NK-92 treated with Interleukin-12 subunit alpha and Interleukin-12 subunit beta, amount 100 ng/mL, for 24 hours (cell line): ENCODE data around the gene PMAIP1.
"Not testable (repeated sequence)": the region's sequence is repeated elsewhere in the genome, so short reads cannot be mapped to it uniquely, and the experiment has no call there.

Experiments used
- DNase-seq: peaks from one replicate; lab custom pipeline; 2025; lab: John Stamatoyannopoulos, UW

The PMAIP1 gene

DNA sequence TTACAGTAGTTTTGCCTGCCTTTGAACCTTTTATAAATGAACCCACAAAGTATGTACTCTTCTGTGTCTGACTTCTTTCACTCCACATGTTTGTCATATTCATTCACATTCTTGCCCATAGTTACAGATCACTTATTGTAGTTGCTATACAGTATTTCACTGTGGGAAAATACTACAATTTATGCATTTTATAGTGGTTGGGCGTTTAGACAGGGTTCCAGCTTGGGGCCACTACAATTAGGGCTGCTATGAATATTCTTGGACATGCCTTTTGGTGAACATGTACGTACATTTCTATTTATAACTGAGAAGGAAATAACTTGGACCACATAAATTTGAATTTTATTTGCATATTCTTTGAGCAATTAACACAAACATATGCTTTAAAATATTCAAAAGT lies 15.4 kb upstream of the PMAIP1 start:
- DNase-seq, result no peak

DNA sequence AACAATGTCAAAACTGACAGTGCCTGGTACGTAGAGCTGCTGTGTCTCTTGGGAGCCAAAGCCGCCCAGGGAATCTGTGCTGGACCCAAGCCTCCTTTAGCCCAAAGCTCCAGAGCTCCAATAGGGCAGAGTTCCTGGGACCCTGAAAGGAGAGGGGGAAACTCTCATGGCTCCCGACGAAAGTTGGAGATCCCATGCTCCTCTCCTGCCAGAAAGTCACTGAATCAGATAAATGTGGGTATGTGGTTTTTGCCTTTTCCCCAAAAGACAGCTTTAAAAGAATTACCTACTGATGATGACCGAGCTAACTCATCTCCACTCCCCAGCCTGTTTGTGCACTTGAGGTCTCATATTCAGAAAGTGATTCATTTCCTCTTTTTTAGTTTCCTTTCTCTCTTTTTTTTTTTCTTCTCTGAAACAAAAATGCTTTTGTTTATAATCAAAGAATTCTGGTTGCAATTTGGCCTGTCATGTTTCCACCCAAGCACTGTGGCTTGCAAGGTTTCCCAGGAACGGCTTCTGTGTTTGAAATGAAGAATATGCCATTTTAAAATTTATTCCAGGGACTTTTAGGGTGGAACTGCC lies 14.1 kb upstream of the PMAIP1 start:
- no peak for DNase-seq

GRCh38 chr18:59886399-59886798 lies 13.4 kb upstream of the PMAIP1 start:
- not testable (repeated sequence) for DNase-seq

DNA sequence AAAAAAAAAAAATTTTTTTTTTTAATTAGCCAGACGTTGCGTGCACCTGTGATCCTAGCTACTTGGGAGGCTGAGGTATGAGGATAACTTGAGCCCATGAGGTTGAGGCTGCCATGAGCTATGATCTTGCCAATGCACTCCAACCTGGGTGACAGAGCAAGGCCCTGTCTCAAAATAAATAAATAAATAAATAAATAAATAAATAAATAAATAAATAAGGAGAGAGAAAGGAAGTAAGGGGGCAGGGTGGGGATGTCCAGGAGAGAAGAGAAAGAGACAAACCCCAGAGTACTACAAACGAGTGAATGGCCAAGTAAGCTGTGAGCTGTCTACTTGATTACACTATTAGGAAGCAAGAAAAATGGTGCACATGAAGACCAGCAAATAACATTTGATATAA lies 7.7 kb upstream of the PMAIP1 start:
- DNase-seq, result no peak

DNA sequence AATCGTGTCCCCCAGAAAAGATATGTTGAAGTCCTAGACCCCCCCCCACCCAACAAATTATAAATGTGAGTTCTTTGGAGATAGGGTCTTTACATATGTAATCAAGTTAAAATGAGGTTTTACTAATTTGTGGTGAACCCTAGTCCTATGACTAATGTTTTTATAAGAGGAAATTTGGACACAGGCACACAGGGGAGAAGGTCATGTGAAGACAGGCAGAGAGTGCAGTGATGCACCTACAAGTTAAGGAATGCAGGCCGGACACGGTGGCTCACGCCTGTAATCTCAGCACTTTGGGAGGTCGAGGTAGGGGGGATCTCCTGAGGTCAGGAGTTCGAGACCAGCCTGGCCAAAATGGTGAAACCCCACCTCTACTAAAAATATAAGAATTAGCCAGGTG lies 5.8 kb upstream of the PMAIP1 start:
- DNase-seq, result no peak

- no peak for DNase-seq
These were observed 2.4 kb upstream of the PMAIP1 start for GRCh38 chr18:59897321-59897954.

DNA sequence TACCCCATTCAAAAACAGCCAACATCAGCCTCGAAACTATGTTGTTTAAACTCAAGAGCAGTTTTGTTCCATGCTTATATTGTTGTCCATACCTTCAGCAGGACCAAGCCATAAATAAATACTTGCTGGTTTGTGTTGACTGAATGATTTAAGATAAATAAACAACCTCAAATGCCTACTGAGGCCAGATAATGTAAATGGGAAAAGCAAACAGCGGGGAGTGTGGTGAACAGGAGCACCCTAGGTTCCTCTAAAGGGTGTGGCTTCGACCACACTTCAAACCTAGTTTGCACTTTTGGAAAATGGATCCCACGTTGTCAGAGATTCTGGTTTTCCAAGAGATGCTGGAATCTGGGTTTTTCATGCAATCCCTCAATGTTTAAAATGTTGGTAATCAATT lies 1.7 kb upstream of the PMAIP1 start:
- DNase-seq, result no peak

DNA sequence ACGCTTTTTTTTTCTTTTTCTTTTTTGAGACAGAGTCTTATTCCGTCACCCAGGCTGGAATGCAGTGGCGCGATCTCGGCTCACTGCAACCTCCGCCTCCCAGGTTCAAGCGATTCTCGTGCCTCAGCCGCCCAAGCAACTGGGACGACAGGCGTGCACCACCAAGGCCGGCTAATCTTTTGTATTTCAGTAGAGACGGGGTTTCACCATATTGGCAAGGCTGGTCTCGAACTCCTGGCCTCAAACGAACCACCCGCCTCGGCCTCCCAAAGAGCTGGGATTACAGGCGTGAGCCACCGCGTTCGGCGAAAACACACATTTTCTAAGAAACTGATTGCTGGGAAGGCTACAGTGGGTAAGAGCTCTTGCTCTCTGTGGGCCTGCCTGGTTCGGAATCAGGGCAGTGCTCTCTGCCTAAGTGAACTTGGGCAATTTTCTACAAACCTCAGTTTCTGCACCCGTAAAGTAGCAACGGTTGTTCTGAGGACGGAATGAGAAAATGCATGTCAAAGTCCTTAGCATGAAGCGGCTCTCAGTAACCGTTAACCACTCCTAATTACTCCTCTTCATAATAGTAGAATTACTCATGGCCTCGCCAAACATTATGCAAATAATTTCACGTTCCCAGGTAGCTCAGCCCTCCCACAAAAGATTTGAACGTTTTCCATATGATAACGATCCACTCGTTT lies 1.0 kb upstream of the PMAIP1 start:
- DNase-seq, result no peak

DNA sequence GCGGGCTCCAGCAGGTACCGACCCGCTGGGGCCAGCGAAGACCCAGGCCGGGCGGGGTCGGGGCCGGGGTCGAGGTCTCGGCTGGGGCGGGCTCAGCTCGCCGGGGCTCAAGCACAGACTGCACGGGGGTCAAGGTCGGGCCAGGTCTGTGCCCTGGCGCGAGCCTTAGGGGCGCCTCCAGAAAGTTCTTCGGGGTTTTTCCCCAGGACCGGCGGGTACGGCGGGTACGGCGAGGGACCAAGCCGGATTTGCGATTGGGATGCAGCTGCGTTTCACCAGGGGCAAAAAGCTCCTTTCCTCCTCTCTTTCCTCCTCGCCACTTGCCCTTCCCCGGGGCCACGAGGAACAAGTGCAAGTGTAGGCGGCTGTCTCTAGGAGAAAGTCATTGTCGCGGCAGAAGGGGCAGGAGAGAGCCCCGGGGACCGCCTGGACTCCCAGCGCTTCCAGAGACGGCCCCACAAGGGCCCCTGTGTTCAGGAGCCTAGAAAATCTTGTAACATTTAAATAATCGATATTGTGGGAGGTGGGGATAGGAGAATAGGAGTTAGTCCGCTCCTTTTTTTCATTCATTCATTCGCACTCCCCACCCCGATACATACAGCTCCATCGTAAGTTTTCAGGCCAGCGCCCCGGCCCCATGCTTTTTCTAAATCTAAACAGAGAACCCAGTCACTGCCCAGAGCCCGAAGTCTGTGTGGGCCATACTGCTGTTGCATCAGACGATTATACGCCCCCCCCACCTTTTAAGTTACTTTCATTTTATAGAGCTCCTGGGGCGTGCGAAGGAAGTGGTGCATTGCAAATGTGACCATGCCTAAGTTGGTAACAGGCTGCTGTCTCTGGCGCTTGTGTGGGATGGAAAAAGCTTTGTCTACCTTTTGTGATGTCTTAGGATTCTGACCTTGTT lies 679 bp downstream of the PMAIP1 start:
- peak; percentile 44 for DNase-seq

GRCh38 chr18:59902131-59902992 lies 2.6 kb downstream of the PMAIP1 start:
- no peak for DNase-seq

- DNase-seq, result no peak
These were observed 3.3 kb downstream of the PMAIP1 start for GRCh38 chr18:59902993-59903610.

GRCh38 chr18:59904011-59904601 lies 4.3 kb downstream of the PMAIP1 start:
- no peak for DNase-seq

DNA sequence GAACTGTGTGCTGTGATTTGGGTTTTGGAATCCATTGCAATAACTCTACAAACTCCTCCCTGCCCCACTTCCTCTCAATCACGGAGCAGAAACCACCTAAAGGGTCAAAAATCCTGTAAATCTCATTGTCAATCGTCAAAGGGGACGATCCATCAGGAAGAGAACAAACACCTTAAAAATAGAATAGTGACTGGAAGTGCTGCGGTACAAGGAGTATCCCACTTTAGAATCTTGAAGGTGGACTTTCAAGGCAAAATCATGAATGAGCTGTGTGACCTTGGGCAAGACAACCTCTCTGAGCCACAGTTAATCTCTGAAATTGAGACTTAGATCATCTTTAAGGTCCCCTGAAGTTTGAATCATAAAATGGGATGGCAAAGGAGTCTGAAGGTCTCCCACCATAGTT lies 5.9 kb downstream of the PMAIP1 start:
- DNase-seq, result no peak

DNA sequence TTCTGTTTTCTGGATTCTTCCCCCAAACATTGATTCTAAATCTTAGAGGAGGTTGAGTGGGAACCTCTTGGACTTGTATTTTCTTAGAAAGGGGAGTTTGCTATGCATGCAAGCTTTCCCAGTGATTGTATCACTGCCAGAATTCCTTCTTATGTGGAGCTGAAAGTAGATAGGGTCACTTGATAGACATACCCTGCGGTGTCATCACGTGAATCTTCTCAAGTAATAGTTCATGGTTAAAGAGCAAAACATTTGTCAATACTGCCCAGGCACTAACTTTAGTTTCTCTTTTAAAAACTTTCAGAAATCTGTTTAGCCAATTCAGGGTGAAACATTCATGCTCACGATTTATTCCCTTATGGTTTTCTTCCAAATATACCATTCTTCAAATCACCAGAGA lies 6.4 kb downstream of the PMAIP1 start:
- no peak for DNase-seq

GRCh38 chr18:59907172-59907571 lies 7.4 kb downstream of the PMAIP1 start:
- no peak for DNase-seq

- DNase-seq, result no peak
These were observed 7.9 kb downstream of the PMAIP1 start for GRCh38 chr18:59907660-59908059.

DNA sequence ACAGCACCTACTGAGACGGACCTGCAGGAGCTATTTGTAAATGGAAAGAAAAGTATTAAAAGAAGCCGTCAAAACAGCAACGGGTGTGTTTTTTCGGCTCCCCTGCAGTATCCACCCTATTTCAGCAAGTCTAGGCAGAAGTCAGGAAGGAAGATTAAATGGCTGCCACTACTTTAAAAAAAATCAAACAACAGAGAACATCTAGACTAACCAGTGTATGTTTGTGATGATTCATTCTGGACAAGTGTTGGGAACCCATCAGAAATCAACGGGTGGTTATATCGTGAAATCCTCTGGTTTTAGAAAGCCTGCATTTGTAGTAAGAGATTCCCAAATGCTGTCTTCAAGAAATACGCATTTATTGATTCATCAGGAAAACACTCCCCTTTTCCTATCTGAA lies 9.0 kb downstream of the PMAIP1 start:
- DNase-seq, result no peak

GRCh38 chr18:59909289-59910036 lies 9.7 kb downstream of the PMAIP1 start:
- DNase-seq, result no peak

GRCh38 chr18:59910967-59911366 lies 11.2 kb downstream of the PMAIP1 start:
- no peak for DNase-seq

- DNase-seq, result no peak
These were observed 11.8 kb downstream of the PMAIP1 start for GRCh38 chr18:59911600-59911999.
